Glutamatergic neuron (in vitro differentiated cells): ENCODE data around the gene PCNT. TPM values are rescaled to one million over a fixed set of nuclear protein-coding genes. Genes with fewer than 3 reads are reported as not detected.

Source experiments
- DNase-seq: peaks from one replicate; pipeline ENCODE4 v3.0.0; 2022
- H3K27ac Mint-ChIP-seq: one replicate; pipeline ENCODE4 v1.8.0; 2020; ENCODE audit warnings: mild to moderate bottlenecking, mixed read lengths, inconsistent platforms; ENCODE audit not compliant: unreplicated experiment
- H3K27me3 Mint-ChIP-seq: one replicate; pipeline ENCODE4 v1.8.0; 2020; ENCODE audit warnings: mild to moderate bottlenecking, moderate library complexity, mixed read lengths, inconsistent platforms; ENCODE audit not compliant: unreplicated experiment
- H3K36me3 Mint-ChIP-seq: one replicate; pipeline ENCODE4 v1.8.0; 2020; ENCODE audit warnings: mild to moderate bottlenecking, mixed read lengths, inconsistent platforms; ENCODE audit not compliant: unreplicated experiment
- H3K4me1 Mint-ChIP-seq: one replicate; pipeline ENCODE4 v1.8.0; 2020; ENCODE audit warnings: mild to moderate bottlenecking, low read depth, mixed read lengths, inconsistent platforms; ENCODE audit not compliant: unreplicated experiment
- H3K4me3 Mint-ChIP-seq: one replicate; pipeline ENCODE4 v1.8.0; 2020; ENCODE audit warnings: mild to moderate bottlenecking, mixed read lengths, inconsistent platforms; ENCODE audit not compliant: unreplicated experiment
- H3K9me3 Mint-ChIP-seq: one replicate; pipeline ENCODE4 v1.8.0; 2020; ENCODE audit warnings: mild to moderate bottlenecking, moderate library complexity, mixed read lengths, inconsistent platforms; ENCODE audit not compliant: unreplicated experiment
- CTCF ChIP-seq: fragments of 200-600 bp; sonication (generic); IDR thresholded peaks from one replicate; pipeline ENCODE4 v1.5.0; 2021; ENCODE audit not compliant: partially characterized antibody, unreplicated experiment
- total RNA-seq: library from RNA; stranded (reverse); fragmentation: NEBNext Ultra II Directional; extraction: Animal tissue kit (Norgen Biotek cat#: 25700); gene quantifications from one replicate; pipeline ENCODE4 v1.2.1, GENCODE V29; 2021; ENCODE audit not compliant: unreplicated experiment

The PCNT gene
- total RNA-seq, 1 donor from 2014 or later = 117 TPM

- Mint-ChIP-seq H3K9me3 (peaks cover 2% of the 10 kb centered on the region), H3K27me3 (peaks cover 3% of the 10 kb centered on the region), H3K36me3 (peaks cover 7% of the 10 kb centered on the region), H3K4me1 (no peaks in the 10 kb centered on the region), H3K4me3 (no peak overlapping the region), H3K27ac (no peak overlapping the region)
- TF ChIP-seq CTCF = no peak
- no peak for DNase-seq
Measured at GRCh38 chr21:46435786-46436227, 111.9 kb downstream of the PCNT start.

GRCh38 chr21:46436621-46437020 lies 112.7 kb downstream of the PCNT start:
- Mint-ChIP-seq H3K27ac (no peak overlapping the region), H3K4me1 (no peaks in the 10 kb centered on the region), H3K27me3 (no peaks in the 10 kb centered on the region), H3K9me3 (no peaks in the 10 kb centered on the region), H3K36me3 (peaks cover 2% of the 10 kb centered on the region), H3K4me3 (no peak overlapping the region)
- no peak for DNase-seq
- TF ChIP-seq CTCF = no peak

DNA sequence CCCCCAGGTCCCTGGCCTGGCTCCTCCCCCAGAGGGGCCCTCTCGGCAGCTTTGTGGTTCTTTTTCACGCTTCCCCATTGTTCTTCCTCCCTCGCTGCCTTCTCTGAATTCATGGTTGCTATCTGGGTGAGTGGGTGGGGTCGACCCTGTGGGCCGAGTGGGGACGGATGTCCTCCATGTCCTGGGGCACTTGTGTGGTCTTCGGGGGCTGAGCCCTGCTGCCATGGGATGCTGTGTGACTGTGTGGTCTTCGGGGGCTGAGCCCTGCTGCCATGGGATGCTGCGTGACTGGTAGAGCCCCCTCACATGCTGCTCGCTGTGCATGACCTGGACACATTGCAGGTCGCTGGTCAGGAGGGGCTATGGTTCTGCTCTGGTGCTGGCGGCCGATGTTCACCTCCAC lies 113.1 kb downstream of the PCNT start:
- Mint-ChIP-seq H3K9me3 (no peaks in the 10 kb centered on the region), H3K4me1 (no peaks in the 10 kb centered on the region), H3K4me3 (no peak overlapping the region), H3K27me3 (no peaks in the 10 kb centered on the region), H3K27ac (no peak overlapping the region), H3K36me3 (no peaks in the 10 kb centered on the region)
- no peak for DNase-seq
- no peak for TF ChIP-seq CTCF

GRCh38 chr21:46437511-46437910 lies 113.6 kb downstream of the PCNT start:
- DNase-seq = no peak
- H3K27me3 Mint-ChIP-seq = peaks cover 2% of the 10 kb centered on the region
- TF ChIP-seq CTCF = no peak
- H3K36me3 Mint-ChIP-seq = peaks cover 2% of the 10 kb centered on the region
- no peak overlapping the region for H3K27ac Mint-ChIP-seq
- no peak overlapping the region for H3K4me3 Mint-ChIP-seq
- H3K4me1 Mint-ChIP-seq = no peaks in the 10 kb centered on the region
- H3K9me3 Mint-ChIP-seq = peaks cover 3% of the 10 kb centered on the region

DNA sequence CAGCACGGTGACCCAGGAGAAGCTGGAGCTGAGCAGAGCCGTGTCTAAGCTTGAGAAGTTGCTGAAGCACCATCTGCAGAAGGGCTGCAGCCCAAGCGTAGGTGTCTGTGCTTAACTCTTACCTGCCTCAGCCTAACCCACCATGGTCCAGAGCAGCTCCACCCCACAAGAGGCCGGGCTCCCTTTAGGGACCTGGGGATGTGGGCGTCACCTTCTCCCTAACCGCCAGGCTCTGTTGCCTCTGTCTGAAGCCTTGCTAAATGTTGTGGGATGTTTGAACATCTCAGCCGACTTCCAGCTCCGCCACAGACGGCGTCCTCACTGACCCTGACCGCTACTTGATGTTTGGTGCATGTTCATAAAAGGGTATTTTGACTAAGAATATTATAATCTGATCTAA lies 114.3 kb downstream of the PCNT start:
- no peak for DNase-seq
- H3K36me3 Mint-ChIP-seq = peaks cover 7% of the 10 kb centered on the region
- no peak overlapping the region for H3K4me3 Mint-ChIP-seq
- H3K27ac Mint-ChIP-seq = no peak overlapping the region
- H3K4me1 Mint-ChIP-seq = no peaks in the 10 kb centered on the region
- H3K27me3 Mint-ChIP-seq = peaks cover 3% of the 10 kb centered on the region
- peaks cover 3% of the 10 kb centered on the region for H3K9me3 Mint-ChIP-seq
- TF ChIP-seq CTCF = no peak
